ENCODE data around the gene CDC42EP1.
"Not testable (repeated sequence)": the region's sequence is repeated elsewhere in the genome, so short reads cannot be mapped to it uniquely, and the experiment has no call there.

The CDC42EP1 gene

GRCh38 chr22:37559901-37560607 is at the start of gene CDC42EP1:
CDC42EP1 (plus strand) TSS chr22:37560480; CDS start chr22:37566350, 5,870 bp downstream.
- DNase-seq (ENCODE audit: low read depth in 2 of 2, low spot score in 1 of 2): no peak

- no peak for DNase-seq (ENCODE audit: low read depth in 2 of 2, low spot score in 1 of 2)
These were observed 48.7 kb upstream of the CDC42EP1 start for GRCh38 chr22:37511395-37512104.

GRCh38 chr22:37514526-37515051 is 45.7 kb upstream of the CDC42EP1 start:
- no peak for DNase-seq (ENCODE audit: low read depth in 2 of 2, low spot score in 1 of 2)

- no peak for DNase-seq (ENCODE audit: low read depth in 2 of 2, low spot score in 1 of 2)
These were observed 44.4 kb upstream of the CDC42EP1 start for GRCh38 chr22:37515901-37516300.

GRCh38 chr22:37516456-37516855 is 43.8 kb upstream of the CDC42EP1 start:
- DNase-seq (ENCODE audit: low read depth in 2 of 2, low spot score in 1 of 2): no peak

- DNase-seq (ENCODE audit: low read depth in 2 of 2, low spot score in 1 of 2): no peak
These were observed 42.3 kb upstream of the CDC42EP1 start for GRCh38 chr22:37517826-37518450.

- DNase-seq (ENCODE audit: low read depth in 2 of 2, low spot score in 1 of 2): no peak
These were observed 41.6 kb upstream of the CDC42EP1 start for GRCh38 chr22:37518509-37519267.

- no peak for DNase-seq (ENCODE audit: low read depth in 2 of 2, low spot score in 1 of 2)
These were observed 40.7 kb upstream of the CDC42EP1 start, which contains the start of gene CARD10 for GRCh38 chr22:37519268-37520195. CARD10 (minus strand) TSS chr22:37519415; CDS start chr22:37519200, 215 bp downstream.

- DNase-seq (ENCODE audit: low read depth in 2 of 2, low spot score in 1 of 2): no peak
These were observed 39.5 kb upstream of the CDC42EP1 start for GRCh38 chr22:37520776-37521191.

- no peak for DNase-seq (ENCODE audit: low read depth in 2 of 2, low spot score in 1 of 2)
These were observed 39.0 kb upstream of the CDC42EP1 start for GRCh38 chr22:37521236-37521739.

GRCh38 chr22:37522482-37522881 is 37.8 kb upstream of the CDC42EP1 start:
- DNase-seq (ENCODE audit: low read depth in 2 of 2, low spot score in 1 of 2): no peak

- DNase-seq (ENCODE audit: low read depth in 2 of 2, low spot score in 1 of 2): peak; percentile 21 to 22
These were observed 35.1 kb upstream of the CDC42EP1 start for GRCh38 chr22:37525073-37525745.

- DNase-seq (ENCODE audit: low read depth in 2 of 2, low spot score in 1 of 2): no peak
These were observed 34.4 kb upstream of the CDC42EP1 start for GRCh38 chr22:37525746-37526350.

GRCh38 chr22:37526376-37526775 is 33.9 kb upstream of the CDC42EP1 start:
- DNase-seq (ENCODE audit: low read depth in 2 of 2, low spot score in 1 of 2): no peak

GRCh38 chr22:37527081-37527752 is 33.1 kb upstream of the CDC42EP1 start:
- not testable (repeated sequence) for DNase-seq (ENCODE audit: low read depth in 2 of 2, low spot score in 1 of 2)

GRCh38 chr22:37527952-37528351 is 32.3 kb upstream of the CDC42EP1 start:
- not testable (repeated sequence) for DNase-seq (ENCODE audit: low read depth in 2 of 2, low spot score in 1 of 2)

GRCh38 chr22:37529652-37530345 is 30.5 kb upstream of the CDC42EP1 start:
- DNase-seq (ENCODE audit: low read depth in 2 of 2, low spot score in 1 of 2): no peak

GRCh38 chr22:37533995-37534394 is 26.3 kb upstream of the CDC42EP1 start:
- DNase-seq (ENCODE audit: low read depth in 2 of 2, low spot score in 1 of 2): no peak
